MM.1S (cell line): ENCODE measurements around the gene RPTOR.

Experiments
- EZH2 ChIP-seq: fragments of 300-600 bp; sonication (generic); optimal IDR thresholded peaks from 2 replicates; pipeline ENCODE3; 2017; ENCODE audit warnings: low read depth, mild to moderate bottlenecking, antibody characterized with exemption, low read length, mixed read lengths
- TF ChIP-seq, protein P1 (sequence below): fragments of 300-600 bp; sonication (generic); IDR thresholded peaks from 2 replicates; pipeline ENCODE4 v1.5.1; 2016; ENCODE audit warnings: antibody characterized with exemption, low read length, mixed read lengths

DNA sequence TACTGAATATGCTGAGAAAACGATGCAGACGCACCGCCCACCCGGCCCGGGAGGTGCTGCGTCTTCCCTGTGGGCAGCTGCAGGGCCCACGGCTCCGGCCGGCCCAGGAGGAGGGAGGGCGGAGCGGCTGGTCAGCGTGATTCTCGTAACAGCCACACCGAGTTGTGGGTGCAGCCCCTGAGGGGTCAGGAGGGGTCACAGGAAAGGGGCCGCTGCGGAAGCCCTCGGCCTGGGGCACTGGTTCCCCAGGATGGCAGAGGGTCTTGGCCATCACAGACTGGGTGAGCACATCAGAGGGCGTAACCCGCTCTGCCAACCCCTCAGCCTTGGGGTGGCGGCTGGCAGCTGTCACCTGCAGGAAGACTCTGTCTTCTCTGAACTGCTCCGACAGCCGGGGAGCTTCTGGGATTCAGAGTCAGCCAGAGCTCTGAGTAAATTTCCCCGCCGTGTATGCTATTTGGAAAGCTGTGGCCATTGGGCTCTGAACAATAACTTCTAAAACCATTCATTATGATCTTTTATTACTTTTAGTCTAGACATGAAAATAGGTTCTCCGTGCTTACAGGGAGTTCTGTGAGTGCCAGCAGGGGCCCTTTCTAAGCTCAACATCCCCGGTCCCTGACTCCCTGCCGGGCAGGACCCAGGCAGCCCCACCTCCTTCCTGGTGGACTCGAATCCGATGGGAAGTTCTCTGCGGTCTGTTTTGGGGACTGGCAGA, 359.6 kb downstream of the RPTOR start:
- TF ChIP-seq, protein P1, sequence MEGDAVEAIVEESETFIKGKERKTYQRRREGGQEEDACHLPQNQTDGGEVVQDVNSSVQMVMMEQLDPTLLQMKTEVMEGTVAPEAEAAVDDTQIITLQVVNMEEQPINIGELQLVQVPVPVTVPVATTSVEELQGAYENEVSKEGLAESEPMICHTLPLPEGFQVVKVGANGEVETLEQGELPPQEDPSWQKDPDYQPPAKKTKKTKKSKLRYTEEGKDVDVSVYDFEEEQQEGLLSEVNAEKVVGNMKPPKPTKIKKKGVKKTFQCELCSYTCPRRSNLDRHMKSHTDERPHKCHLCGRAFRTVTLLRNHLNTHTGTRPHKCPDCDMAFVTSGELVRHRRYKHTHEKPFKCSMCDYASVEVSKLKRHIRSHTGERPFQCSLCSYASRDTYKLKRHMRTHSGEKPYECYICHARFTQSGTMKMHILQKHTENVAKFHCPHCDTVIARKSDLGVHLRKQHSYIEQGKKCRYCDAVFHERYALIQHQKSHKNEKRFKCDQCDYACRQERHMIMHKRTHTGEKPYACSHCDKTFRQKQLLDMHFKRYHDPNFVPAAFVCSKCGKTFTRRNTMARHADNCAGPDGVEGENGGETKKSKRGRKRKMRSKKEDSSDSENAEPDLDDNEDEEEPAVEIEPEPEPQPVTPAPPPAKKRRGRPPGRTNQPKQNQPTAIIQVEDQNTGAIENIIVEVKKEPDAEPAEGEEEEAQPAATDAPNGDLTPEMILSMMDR = no peak
- TF ChIP-seq EZH2 = no peak
